Left ventricle myocardium superior (tissue), 1 donor: ENCODE results near the gene YLPM1. TPM values are rescaled to one million over a fixed set of nuclear protein-coding genes. Genes with fewer than 3 reads are reported as not detected.

ENCODE experiments used
- ATAC-seq: fragments of 200-7000 bp; cut with Tn5 transposase; one replicate; pipeline ENCODE4 v1.9.1; 2020; ENCODE audit warnings: mild to moderate bottlenecking, moderate library complexity
- DNase-seq: peaks from one replicate; pipeline ENCODE4 v3.0.0-alpha.2; 2020
- intact Hi-C: fragments of 100-400 bp; cut with micrococcal nuclease; formaldehyde crosslinking; loops from one replicate; pipeline ENCODE4 v1.11.0; 2022
- total RNA-seq: library from RNA; stranded (reverse); fragmentation: NEBNext Ultra II Directional; extraction: Animal tissue kit (Norgen Biotek cat#: 25700); gene quantifications from one replicate; pipeline ENCODE4 v1.2.1, GENCODE V29; 2021
- donor health status: DM: no; HTN: yes; CAD: no; lungs with severe emphysema.

YLPM1 gene
- total RNA-seq, 1 donor from 2014 or later = 26.4 TPM

- no peak for DNase-seq
- intact Hi-C loops = no loop called here
- no peak for ATAC-seq
Observed at GRCh38 chr14:74836251-74836960, 73.3 kb downstream of the YLPM1 start.

DNA sequence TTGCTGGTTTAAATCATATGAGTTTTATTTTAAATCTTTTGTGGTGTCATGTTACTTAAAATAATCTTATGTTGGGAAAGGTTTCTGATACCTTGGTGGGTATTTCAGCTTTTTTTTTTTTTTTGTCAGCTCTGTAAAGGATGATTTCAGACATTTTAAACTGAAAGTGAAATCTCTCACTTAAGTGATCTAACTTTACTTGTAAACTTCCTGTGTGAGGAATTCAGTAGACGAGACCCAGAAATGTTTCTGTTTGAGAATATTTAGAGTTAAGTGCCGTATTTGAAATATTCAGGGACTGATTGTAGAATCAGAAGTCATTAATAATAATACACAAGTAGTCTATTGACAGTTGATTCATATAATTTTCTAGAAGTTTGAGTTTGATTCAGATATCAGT is 75.0 kb downstream of the YLPM1 start:
- no peak for DNase-seq
- no peak for ATAC-seq
- intact Hi-C loops = no loop called here

DNA sequence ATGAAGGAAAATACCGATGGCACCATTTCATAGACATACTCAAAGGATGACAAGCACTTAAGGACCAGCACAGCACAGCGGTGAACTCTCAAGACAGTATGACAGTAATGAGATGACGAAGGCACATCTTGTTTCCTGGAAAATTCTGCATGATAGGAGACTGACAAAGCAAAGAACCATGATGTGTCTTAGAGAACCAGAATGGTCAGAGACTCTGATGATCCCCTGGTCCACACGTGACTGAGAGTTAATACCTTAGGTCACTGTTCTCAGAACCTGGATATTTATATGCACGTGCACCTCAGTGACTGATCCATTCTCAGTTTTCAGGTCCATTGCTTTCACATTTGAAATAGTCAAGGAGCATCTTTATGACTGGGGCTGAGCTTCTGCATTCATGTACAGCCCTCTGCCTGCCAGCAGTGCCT is 77.5 kb downstream of the YLPM1 start:
- ATAC-seq (no peak), DNase-seq (no peak)
- intact Hi-C loops = no loop called here

GRCh38 chr14:74841230-74842207 is 78.4 kb downstream of the YLPM1 start:
- intact Hi-C loops = no loop called here
- ATAC-seq (no peak), DNase-seq (no peak)

GRCh38 chr14:74843653-74844052 is 80.5 kb downstream of the YLPM1 start:
- intact Hi-C loops = no loop called here
- DNase-seq = no peak
- peak; percentile 91 for ATAC-seq

DNA sequence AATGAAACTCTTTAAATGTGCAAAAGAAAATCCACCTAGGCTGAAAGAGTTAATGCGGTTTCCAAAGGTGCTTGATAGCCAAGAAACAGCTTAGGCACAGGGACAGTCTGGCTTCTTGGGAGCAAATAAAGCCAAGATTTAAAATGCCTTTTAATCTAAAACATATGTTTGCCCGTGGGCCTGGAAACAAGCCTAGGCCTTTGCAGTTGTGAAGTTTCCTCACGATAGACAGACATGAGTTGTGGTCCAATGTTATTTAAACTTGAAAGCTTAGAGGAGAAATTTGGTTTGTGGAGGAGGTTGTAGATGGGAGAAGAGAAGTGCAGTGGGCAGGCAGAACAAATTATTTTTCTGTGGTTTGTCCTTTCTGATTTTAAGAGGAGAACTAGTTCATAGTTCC is 83.1 kb downstream of the YLPM1 start:
- ATAC-seq = peak; percentile 38
- DNase-seq = no peak
- intact Hi-C loops = no loop called here

- intact Hi-C loops = no loop called here
- DNase-seq (no peak), ATAC-seq (no peak)
Observed at GRCh38 chr14:74846968-74847665, 84.0 kb downstream of the YLPM1 start.

DNA sequence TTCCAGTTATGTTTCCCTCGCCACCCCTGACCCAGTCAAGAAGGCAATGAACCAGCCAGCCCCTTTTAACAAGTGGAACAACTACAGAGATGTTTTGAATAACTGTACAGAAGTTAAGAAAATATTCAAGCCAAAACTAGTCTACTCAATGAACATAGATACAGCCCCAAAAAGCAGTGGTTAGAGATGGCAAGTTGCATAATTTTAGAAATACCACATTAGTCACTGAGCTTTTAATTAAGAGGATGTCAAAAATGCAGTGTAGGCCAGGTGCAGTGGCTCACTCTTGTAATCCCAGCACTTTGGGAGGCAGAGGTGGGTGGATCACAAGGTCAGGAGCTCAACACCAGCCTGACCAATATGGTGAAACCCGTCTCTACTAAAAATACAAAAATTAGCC is 85.7 kb downstream of the YLPM1 start:
- ATAC-seq (no peak), DNase-seq (no peak)
- intact Hi-C loops = no loop called here

GRCh38 chr14:74852922-74853530 is 89.9 kb downstream of the YLPM1 start:
- intact Hi-C loops = no loop called here
- no peak for DNase-seq
- no peak for ATAC-seq

GRCh38 chr14:74853581-74853980 is 90.5 kb downstream of the YLPM1 start:
- DNase-seq (no peak), ATAC-seq (no peak)
- intact Hi-C loops = no loop called here

DNA sequence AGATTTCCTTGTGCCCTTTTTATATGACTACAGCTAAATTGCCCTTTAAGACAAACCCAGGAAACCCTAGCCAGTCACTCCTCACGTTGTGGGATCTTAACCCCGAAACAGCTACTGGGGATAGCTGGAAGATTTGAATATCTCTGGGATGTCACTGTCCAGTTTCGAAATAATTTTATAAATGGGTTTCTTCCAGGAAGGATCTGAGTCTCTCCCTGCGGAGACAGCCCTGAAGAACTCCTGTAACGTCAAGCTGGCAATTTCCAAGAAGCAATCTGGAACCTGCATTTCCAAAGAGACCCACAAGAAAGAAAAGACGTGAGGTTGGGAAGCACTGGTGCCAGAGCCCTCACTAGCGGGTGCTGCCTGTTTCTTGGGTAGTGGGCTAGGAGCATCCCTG is 91.9 kb downstream of the YLPM1 start:
- intact Hi-C loops = no loop called here
- ATAC-seq (no peak), DNase-seq (no peak)

DNA sequence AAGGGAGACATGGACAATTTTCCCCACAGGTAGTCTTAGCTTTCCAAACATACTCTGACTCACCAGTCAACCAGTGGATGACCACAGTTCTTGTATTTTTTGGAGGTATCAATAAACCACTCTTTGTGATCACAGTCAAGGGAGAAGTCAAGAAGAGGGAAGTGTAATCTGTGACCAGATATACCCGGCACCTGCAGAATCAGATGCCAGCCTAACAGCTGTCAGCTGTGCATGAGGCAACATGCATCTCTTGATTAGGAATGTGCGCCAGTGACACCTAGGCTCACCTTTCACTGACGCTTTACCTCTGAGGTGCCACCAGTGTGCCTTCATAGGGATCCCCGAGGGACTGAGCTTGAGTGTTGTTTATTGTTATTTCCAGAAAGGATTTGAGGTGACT is 92.8 kb downstream of the YLPM1 start:
- intact Hi-C loops = no loop called here
- ATAC-seq (no peak), DNase-seq (no peak)

- ATAC-seq (no peak), DNase-seq (no peak)
- intact Hi-C loops = no loop called here
Observed at GRCh38 chr14:74856366-74856765, 93.2 kb downstream of the YLPM1 start.

DNA sequence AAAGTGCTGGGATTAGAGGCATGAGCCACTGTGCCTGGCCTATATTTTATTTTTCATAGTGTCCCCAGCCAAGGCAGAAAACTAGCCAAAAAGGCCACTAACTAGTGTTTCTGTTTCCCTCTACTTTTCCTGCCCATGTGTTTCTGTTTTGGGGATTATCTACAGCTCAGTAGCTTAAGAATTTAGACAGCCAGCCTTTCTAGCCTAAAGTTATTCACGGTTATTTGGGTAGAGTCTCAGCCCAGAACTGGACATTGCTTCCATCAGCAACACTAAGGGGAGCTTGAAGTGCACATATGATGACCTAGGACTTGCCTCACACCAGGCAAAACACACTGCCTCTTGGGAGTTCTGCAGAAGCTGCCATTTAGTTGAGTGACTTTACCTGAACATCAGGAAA is 94.9 kb downstream of the YLPM1 start:
- DNase-seq = no peak

GRCh38 chr14:74859757-74860552 is 96.8 kb downstream of the YLPM1 start:
- ATAC-seq = no peak
- intact Hi-C loops = no loop called here

More for the DNA sequence above, 94.9 kb downstream of the YLPM1 start:
- intact Hi-C loops = no loop called here
- no peak for ATAC-seq

GRCh38 chr14:74860899-74861733 is 98.0 kb downstream of the YLPM1 start:
- DNase-seq (peak; percentile 95), ATAC-seq (peak; percentile 84)
- intact Hi-C loops = no loop called here

More at GRCh38 chr14:74859757-74860552, 96.8 kb downstream of the YLPM1 start:
- DNase-seq = no peak

DNA sequence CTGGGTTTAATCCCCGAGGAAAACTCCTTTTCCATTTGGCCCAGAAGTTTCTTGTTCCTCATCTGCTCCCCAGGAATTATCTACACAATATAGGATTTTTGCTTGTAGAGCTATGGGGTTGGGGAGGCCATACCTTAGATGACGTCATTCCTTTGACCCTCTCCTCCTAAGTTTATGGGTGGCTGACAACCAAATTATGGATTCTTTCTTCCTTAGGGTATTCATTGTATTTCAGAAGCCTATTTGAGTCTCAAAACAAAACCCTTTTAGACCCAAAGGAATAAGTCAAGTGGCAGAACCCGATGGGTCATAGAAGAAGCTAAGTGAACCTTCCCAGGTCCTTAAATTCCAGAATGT is 98.6 kb downstream of the YLPM1 start:
- DNase-seq (no peak), ATAC-seq (no peak)
- intact Hi-C loops = no loop called here

- DNase-seq (peak; percentile 35), ATAC-seq (peak; percentile 24)
- intact Hi-C loops = no loop called here
Observed at GRCh38 chr14:74863274-74863673, 100.2 kb downstream of the YLPM1 start.
